Measurements from ENCODE around the gene SLC52A1.
"Not testable (repeated sequence)": the region's sequence is repeated elsewhere in the genome, so short reads cannot be mapped to it uniquely, and the experiment has no call there.

Gene SLC52A1

DNA sequence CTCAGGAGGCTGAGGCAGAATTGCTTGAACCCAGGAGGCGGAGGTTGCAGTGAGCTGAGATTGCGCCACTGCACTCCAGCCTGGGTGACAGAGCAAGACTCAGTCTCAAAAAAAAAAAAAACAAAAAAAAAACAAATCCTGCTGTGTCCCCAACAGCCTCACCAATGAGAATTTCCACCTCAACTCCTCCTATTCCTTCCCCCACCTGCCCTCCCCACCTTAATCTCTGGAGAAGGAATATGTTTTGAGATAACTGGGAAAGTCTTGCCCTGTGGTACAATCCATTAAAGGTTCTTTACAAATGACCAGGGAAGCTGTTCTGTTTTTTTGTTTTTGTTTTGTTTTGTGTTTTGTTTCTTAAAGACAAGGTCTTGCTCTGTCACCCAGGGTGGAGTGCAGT lies 5.1 kb downstream of the SLC52A1 start:
- DNase-seq = not testable (repeated sequence)

- DNase-seq = no peak
Observed at GRCh38 chr17:5027916-5028315, 7.3 kb downstream of the SLC52A1 start.

- no peak for DNase-seq
Observed at GRCh38 chr17:5027299-5027698, 7.9 kb downstream of the SLC52A1 start.

DNA sequence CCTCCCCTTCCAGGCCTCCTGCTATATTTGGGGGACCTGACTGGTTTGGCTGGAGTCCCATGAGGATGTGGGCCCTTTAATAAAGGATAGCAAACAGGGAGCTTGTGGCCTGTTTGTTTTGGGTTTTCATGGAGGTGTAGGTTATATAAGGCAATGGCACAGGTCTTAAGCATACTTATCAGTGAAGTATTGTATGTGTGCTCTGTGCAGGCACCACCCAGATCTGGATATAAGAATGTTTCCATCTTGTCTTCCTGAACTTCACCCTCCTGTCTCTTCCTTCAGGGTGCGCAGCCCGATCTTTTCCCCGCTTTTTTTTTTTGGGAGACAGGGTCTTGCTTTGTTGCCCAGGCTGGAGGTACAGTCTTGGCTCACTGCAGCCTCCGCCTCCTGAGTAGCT lies 10.6 kb downstream of the SLC52A1 start:
- DNase-seq = no peak

- no peak for DNase-seq
Observed at GRCh38 chr17:5023588-5024147, 11.6 kb downstream of the SLC52A1 start.

DNA sequence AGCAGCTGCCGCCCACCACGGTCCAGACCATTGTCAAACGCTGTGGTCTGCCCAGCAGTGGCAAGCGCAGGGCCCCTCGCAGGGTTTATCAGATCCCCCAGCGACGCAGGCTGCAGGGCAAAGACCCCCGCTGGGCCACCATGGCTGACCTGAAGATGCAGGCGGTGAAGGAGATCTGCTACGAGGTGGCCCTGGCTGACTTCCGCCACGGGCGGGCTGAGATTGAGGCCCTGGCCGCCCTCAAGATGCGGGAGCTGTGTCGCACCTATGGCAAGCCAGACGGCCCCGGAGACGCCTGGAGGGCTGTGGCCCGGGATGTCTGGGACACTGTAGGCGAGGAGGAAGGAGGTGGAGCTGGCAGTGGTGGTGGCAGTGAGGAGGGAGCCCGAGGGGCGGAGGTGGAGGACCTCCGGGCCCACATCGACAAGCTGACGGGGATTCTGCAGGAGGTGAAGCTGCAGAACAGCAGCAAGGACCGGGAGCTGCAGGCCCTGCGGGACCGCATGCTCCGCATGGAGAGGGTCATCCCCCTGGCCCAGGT lies 13.0 kb downstream of the SLC52A1 start:
- no peak for DNase-seq

- no peak for DNase-seq
Observed at GRCh38 chr17:5020502-5021023, 14.7 kb downstream of the SLC52A1 start.

DNA sequence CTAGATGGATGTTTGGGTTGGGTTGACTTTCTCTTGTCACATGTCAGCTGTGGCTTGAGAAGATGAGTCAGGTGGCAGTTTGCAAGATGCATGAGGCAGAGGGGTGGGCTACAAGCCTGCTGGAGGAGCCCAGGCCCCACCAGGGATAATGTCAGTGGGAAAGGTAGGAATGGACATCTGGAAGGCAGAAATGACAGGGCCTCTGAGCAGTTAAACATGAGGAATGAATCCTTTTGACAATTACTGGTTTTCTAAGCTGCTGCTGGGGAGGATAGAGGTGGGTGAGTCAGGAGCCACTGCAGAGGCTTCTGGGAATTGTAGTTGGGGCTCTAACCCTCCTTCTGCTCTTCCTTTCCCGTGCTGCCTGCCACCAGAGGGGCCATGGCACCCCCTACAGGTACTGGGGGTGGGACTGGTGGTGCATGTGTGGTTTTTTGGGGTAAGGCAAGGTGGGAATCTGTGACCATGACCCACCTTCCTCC lies 15.7 kb downstream of the SLC52A1 start:
- no peak for DNase-seq

GRCh38 chr17:5014357-5014756 lies 20.9 kb downstream of the SLC52A1 start:
- no peak for DNase-seq

DNA sequence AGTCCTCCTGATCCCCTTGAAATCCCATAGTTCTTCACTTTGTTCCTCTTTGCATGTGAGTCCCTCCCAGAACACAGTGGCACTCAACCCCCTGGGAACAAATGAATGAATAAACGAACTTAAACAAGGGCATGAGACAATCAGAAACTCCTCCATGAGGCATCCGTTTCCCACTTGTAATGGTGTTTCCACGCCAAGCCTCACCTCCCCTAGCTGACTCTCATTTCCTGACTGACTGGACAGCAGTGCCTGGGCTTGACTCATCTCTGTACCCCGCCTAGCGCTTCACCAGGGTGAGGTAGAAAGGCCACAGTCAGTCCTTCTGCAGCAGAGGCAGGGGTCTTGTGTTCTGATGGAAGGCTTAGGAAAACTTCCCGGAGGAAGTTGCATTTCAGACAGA lies 23.3 kb downstream of the SLC52A1 start:
- DNase-seq = no peak

DNA sequence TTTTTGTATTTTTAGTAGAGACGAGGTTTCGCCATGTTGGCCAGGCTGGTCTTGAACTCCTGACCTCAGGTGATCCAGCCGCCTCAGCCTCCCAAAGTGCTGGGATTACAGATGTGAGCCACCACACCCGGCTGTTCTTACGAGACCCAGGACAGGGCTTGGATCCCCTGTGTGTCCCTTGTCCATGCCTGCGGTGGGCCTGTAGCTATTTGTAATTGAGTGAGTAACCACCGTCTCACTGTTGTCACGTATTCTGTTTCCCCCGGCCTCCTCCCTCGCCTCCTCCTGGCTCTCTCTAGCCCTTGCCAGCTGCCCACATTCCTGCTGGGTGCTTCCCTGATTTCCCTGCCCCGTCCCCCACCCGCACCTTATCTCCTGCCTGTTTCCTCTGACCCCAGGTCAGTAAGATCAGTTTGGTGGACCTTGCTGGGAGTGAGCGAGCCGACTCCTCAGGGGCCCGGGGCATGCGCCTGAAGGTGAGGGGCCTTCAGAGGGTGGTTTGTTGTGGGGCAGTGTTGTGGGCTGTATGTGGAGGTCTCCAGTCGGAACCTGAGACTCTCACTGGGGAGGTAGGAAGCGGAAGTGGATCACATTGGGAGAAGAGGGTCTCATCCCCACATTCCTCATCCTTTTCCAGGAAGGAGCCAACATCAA lies 31.9 kb downstream of the SLC52A1 start:
- no peak for DNase-seq

DNA sequence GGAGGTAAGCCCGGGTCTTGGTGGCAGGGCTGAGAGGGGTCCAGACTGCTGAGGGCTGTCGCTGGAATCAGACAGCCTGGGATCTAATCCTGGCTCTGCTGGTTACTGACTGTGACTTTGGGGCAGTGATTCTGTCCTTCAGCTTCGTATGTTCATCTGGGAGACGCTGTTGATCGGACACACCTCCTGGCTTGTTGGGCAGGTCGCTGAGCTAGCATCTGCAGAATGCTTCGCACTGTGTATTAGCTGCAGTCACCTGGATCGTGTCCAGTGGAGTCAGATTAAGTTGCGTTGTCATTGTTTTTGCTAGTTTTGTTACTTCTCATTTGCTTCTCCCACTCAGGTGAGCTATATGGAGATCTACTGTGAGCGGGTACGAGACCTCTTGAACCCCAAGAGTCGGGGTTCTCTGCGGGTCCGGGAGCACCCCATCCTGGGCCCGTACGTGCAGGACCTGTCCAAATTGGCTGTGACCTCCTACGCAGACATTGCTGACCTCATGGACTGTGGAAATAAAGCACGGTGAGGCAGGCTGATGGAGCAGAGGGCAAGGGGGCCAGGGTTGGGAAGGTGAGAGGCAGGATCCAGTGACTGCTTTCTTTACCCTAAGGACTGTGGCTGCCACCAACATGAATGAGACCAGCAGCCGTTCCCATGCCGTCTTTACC lies 33.0 kb downstream of the SLC52A1 start:
- DNase-seq = no peak

DNA sequence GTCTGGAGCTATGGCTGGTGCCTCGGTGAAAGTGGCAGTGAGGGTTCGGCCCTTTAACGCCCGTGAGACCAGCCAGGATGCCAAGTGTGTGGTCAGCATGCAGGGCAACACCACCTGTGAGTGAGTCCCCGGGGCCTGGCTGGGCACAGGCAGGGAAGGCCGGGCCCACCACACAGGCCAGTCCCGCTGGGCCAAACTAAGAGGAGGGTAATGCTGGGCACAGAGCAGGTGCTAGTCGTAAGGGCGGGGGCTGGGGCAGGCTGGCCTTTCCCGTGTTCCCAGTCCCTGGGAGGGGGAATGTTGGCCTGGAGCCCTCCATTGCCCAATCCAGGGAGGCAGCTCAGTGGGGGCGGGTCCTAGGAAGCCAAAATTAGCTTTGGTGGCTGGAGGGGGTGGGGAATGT lies 35.0 kb downstream of the SLC52A1 start:
- no peak for DNase-seq

DNA sequence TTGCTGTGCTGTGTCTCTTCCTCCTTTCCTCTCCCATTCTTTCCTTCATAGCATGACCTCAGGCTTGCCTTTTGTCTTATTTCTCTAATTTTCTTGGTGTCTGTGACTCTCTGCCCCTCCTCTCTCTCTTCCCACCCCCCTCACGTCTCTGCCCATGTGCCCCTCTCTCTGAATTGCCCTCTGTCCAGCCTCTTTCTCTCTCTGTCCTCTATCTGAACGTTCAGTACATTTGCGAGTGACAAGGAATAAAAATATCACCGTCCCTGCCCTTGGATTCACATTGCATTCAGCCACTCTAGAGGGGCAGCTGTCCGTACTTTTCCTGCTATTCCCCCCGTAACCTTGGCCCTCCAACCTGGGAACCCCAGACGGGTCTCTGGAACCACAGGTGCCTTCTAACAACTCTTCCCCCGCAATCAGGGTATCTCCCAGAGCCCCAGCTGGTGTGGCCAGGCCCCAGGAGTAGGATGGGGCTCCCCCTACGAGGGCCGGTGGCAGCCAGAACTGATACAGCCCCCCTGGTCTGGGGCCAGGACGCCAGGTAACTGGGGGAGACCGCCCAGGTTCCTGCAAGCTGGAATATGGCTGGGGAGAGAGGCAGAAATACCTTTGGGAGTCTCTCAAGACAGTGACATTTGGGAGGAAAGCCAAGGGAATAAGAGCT lies 35.7 kb downstream of the SLC52A1 start:
- DNase-seq = no peak

DNA sequence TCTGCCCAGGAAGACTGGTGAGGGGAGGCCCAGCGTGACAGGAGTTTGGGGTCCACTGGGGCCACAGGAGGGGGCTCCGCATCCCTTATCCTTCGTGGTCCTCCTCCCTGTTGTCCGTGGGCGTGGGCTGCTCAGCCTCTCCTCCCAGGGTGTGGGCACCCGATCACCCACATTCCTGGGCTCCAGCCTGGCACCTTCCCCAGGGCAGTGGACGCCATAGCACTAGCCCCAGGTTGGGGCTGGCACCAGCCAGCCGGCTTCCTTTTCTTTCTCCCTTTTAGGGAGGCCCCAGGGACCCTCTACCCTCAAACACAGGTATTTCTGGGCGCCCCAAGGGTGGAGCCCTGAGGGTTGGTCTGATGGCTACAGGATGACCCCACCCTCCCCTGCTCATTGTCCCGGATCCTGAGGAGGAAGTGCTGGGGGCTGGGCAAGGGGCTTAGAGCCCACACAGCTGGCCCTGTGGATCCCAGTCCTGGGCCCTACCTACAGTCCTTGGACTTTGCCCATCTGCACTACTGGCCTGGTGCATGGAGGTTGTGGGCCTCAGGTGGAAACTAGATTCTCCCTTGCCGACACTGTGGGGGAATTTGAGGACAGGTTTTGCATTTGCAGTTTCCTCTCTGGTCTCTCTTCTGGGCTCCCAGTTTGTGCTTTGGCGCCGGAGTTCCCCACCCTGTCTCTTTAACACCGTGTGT lies 36.3 kb downstream of the SLC52A1 start:
- no peak for DNase-seq

DNA sequence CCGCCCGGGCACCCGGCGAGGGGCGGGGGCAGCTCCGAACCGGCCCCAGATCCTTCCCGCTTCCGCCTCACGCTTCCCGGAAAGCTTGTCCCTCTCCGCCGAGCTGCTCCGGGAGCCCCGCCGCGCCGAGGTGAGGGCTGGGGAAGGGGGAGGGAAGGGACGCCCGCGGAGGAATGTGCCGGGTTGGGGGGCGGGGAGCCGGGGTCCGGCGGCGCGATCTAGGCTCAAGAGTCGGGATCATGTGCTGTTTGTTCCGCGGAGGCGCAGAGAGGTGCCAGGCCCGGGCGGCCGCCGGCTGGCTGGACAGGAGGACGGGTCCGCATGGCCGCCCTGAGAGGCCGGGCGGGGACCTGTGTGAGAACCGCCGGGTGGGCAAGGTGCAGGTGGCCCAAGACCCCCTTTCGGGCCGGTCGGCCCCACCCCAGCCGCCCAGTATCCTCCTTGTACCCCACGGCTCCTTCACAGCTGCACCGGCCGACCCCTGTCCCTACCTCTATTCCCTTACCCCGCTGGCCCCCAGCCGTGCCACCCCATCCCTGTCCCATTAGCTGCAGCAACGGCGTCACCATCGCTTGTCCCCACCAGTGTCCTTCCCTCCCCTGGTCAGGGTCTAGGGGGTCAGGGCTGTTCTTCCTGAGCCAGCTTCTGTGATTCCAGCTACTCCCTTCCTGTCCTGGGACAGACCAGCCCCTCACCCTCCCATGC lies 37.0 kb downstream of the SLC52A1 start:
- DNase-seq = no peak

DNA sequence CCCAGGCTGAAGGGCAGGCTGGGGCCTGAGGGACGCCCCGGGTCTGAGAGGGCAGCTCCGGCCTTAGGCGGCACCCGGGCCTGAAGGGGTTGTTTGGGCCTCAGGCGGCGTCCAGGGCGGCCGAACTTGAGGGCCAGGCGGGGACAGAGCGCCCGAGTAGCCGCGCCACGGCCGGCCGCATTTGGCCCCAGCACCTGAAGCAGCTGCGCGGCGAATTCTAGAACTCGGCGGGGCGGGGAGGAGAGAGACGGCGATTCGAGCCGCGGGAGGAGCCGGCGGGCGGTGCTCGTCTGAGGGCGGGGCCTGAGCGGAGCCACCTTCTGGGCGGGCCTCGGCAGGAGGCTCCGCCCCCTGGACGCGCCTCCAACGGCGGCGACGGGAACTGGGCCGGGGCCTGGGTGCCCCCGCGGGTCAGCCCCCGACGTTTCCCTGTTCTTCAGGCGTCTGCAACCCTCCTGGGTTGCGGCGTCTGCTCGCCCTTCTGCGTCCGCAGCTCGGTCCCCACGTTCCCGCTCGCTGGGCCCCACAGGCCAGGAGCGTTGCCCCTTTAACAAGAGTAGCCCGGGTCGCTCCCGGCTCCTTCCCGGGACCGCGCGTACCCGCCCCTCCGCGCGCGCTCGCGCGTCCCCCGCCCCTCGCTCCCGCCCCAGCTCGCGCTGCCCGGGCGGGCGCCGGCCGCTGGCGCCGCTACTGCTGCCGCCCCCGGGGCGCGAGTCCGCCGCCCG lies 37.8 kb downstream of the SLC52A1 start, which contains the start of the genes INCA1 and KIF1C:
Gene INCA1, minus strand, starts transcription at position 221 of the 725 bp plus-strand sequence. CDS start 3,085 bp downstream, outside the sequence.
Gene KIF1C, plus strand, starts transcription at position 649 of the 725 bp plus-strand sequence. CDS start 2,297 bp downstream, outside the sequence.
- peak; percentile 41 to 64 for DNase-seq

DNA sequence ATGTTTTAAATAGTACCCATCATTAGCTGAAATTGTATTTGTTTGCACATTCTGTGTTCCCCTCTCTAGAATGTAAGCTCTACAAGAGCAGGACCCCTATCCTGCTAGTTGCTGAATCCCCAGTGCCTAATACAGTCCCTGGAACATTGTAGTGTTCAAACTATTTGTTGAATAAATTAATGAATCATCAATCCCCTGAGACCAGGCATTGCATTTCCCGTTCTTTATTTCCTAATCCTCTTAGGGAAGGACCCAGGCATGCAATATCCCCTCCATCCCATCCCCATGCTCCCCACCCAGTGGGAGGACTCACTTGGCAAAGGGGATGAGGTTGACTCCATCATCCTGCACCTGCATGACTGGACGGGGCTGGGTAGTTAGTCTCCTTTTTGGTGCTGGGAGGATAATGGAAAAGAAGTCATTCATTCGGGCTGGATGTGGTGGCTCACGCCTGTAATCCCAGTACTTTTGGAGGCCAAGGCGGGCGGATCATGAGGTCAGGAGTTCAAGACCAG lies 41.1 kb downstream of the SLC52A1 start:
- no peak for DNase-seq

- no peak for DNase-seq
Observed at GRCh38 chr17:4987767-4988567, 47.3 kb downstream of the SLC52A1 start.

Data from NCI-H187 (cell line).